ENCODE data around the gene KRTAP4-3. TPM values are rescaled to one million over a fixed set of nuclear protein-coding genes. Genes with fewer than 3 reads are reported as not detected.
"Not testable (repeated sequence)": the region's sequence is repeated elsewhere in the genome, so short reads cannot be mapped to it uniquely, and the experiment has no call there.

Gene KRTAP4-3
- total RNA-seq, 1 donor from 2014 or later, result not detected

DNA sequence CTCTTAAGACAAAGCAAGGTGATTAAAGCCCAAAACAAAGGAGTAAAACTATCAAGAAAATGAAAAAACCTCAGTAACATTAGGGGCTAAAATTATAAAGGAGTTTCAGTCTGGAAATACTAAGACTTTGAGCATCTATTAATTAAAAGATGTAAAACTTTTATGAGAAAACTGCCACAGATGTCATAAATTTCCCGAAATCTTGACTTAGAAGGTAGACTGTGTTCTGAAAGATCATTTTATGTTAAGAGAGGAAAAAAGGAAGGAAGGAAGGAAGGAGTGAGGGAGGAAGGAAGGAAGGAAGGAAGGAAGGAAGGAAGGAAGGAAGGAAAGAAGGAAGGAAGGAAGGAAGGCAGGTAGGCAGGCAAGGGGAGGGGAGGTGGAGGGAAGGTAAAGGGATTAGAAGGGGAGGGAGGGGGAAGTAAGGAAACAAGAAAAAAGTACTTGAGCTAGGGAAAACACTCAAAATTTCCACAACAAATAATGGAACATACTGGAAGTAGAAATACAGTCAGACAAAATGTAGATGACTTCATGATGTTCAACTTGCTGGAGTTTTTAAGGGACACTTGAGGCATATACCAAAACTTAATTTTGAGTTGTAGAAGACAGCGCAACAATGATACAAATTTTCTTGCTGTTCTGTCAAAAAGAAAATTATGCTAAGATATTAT lies 20.4 kb downstream of the KRTAP4-3 start:
- H3K36me3 Mint-ChIP-seq (ENCODE audit: low read depth, unreplicated experiment), result peaks cover 13% of the 10 kb centered on the region
- peaks cover 3% of the 10 kb centered on the region for H3K27me3 Mint-ChIP-seq (ENCODE audit: unreplicated experiment)

DNA sequence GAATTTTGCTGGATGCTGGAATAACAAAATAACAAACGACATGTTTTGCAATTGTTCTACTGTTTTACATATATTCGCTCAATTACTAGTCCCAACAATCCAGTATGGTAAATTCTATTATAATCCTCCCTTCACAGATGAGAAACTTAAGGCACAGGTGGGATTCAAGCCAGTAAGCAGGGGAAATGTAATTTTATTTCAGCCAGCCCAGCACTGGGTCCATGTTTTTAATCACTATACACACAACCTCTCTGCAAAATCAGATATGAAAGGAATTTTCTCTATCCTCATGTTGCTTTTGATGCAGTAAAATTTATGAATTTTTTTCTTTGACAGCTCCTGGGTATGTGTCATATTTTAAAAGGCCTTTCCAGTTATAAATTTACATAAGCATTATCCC lies 22.8 kb downstream of the KRTAP4-3 start:
- Mint-ChIP-seq H3K9me3 (ENCODE audit: unreplicated experiment) (peaks cover 11% of the 10 kb centered on the region), H3K36me3 (ENCODE audit: low read depth, unreplicated experiment) (peaks cover 13% of the 10 kb centered on the region), H3K27me3 (ENCODE audit: unreplicated experiment) (peaks cover 3% of the 10 kb centered on the region), H3K27ac (ENCODE audit: unreplicated experiment) (no peak overlapping the region), H3K4me1 (ENCODE audit: unreplicated experiment) (peaks cover 7% of the 10 kb centered on the region), H3K4me3 (ENCODE audit: unreplicated experiment) (no peak overlapping the region)
- no peak for DNase-seq (ENCODE audit: low spot score)
- TF ChIP-seq, protein P1, sequence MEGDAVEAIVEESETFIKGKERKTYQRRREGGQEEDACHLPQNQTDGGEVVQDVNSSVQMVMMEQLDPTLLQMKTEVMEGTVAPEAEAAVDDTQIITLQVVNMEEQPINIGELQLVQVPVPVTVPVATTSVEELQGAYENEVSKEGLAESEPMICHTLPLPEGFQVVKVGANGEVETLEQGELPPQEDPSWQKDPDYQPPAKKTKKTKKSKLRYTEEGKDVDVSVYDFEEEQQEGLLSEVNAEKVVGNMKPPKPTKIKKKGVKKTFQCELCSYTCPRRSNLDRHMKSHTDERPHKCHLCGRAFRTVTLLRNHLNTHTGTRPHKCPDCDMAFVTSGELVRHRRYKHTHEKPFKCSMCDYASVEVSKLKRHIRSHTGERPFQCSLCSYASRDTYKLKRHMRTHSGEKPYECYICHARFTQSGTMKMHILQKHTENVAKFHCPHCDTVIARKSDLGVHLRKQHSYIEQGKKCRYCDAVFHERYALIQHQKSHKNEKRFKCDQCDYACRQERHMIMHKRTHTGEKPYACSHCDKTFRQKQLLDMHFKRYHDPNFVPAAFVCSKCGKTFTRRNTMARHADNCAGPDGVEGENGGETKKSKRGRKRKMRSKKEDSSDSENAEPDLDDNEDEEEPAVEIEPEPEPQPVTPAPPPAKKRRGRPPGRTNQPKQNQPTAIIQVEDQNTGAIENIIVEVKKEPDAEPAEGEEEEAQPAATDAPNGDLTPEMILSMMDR (IDR thresholded peaks at IDR 0.05; ENCODE audit: unreplicated experiment), result no peak

More for the DNA sequence above, 20.4 kb downstream of the KRTAP4-3 start:
- DNase-seq (ENCODE audit: low spot score), result no peak
- peaks cover 7% of the 10 kb centered on the region for H3K9me3 Mint-ChIP-seq (ENCODE audit: unreplicated experiment)
- H3K4me3 Mint-ChIP-seq (ENCODE audit: unreplicated experiment), result no peak overlapping the region
- TF ChIP-seq, protein P1 (IDR thresholded peaks at IDR 0.05; ENCODE audit: unreplicated experiment), result no peak
- no peak overlapping the region for H3K27ac Mint-ChIP-seq (ENCODE audit: unreplicated experiment)
- peaks cover 7% of the 10 kb centered on the region for H3K4me1 Mint-ChIP-seq (ENCODE audit: unreplicated experiment)

DNA sequence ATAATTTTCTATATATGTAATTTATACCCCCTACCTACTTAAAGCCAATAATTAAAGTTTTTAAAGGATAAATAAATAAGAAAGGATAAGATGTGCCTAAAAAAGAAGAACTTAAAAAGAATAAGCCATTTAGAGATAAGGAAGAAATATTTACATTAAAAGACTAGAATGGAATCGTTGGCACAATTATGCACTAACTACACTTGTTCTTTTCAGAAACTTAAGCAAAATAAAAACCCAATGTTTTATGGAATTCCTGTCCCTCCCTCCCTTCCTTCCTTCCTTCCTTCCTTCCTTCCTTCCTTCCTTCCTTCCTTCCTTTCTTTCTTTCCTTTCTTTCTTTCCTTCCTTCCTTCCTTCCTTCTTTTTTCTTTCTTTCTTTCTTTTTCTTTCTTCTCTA lies 23.2 kb downstream of the KRTAP4-3 start:
- Mint-ChIP-seq H3K36me3 (ENCODE audit: low read depth, unreplicated experiment) (peaks cover 13% of the 10 kb centered on the region), H3K27me3 (ENCODE audit: unreplicated experiment) (peaks cover 3% of the 10 kb centered on the region), H3K27ac (ENCODE audit: unreplicated experiment) (no peak overlapping the region), H3K9me3 (ENCODE audit: unreplicated experiment) (peaks cover 11% of the 10 kb centered on the region), H3K4me1 (ENCODE audit: unreplicated experiment) (peaks cover 7% of the 10 kb centered on the region), H3K4me3 (ENCODE audit: unreplicated experiment) (no peak overlapping the region)
- TF ChIP-seq, protein P1 (IDR thresholded peaks at IDR 0.05; ENCODE audit: unreplicated experiment), result no peak
- no peak for DNase-seq (ENCODE audit: low spot score)

DNA sequence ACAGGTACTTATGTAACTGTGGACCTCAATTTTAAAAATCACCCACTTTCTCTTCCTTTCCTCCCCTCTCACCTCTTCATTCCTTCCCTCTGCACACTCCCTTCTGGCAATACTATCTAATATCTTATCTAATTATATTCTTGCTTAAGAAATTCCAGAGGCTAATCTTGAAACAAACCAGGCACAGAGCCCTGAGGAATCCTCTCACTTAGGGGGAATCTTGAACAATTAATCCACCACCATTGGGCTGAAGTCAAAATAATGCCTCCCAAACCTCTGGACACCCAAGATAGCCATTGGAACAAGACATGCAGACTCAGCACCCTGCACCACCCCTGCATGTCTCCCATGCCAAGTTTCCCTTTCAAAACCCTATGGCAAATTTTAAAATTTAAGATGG lies 26.7 kb downstream of the KRTAP4-3 start:
- TF ChIP-seq, protein P1 (IDR thresholded peaks at IDR 0.05; ENCODE audit: unreplicated experiment), result no peak
- H3K27me3 Mint-ChIP-seq (ENCODE audit: unreplicated experiment), result peaks cover 3% of the 10 kb centered on the region
- no peak overlapping the region for H3K27ac Mint-ChIP-seq (ENCODE audit: unreplicated experiment)
- no peak overlapping the region for H3K4me3 Mint-ChIP-seq (ENCODE audit: unreplicated experiment)
- peaks cover 15% of the 10 kb centered on the region for H3K9me3 Mint-ChIP-seq (ENCODE audit: unreplicated experiment)
- H3K36me3 Mint-ChIP-seq (ENCODE audit: low read depth, unreplicated experiment), result peaks cover 17% of the 10 kb centered on the region
- no peak for DNase-seq (ENCODE audit: low spot score)
- peaks cover 6% of the 10 kb centered on the region for H3K4me1 Mint-ChIP-seq (ENCODE audit: unreplicated experiment)

DNA sequence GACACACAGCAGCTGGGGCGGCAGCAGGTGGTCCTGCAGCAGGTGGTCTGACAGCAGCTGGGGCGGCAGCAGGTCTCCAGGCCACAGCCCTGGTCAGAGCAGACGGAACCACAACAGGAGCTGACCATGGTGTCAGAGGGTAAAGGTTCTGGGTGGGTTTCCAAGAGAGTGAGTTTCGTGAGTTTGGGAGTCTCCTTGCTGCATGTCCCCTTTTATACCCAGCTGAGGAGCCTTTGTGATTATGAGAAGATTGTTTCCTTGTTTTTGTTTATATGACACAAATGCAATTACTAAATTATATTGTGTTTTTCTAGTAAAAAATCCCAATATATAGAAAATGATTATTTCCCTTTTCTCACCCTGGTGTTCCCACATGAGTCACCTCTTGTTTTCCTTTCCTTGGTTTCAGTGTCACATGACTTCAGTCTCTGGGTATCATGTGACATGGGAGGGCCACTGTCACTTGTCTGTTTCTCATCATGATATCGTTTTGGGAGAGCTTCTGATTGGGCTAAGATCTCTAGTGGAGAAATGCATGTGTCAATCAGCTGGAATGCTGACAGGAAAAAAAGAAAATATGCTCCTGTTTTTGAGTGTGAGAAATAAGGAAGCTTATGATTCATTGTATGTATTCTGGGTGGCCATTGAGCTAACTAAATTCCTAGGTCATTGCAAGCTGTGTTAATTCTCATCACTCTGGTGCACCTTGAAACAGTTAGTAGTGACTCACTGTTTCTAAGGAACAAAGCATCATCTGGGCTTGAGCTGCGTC lies 27.5 kb downstream of the KRTAP4-3 start, which contains the start of gene KRTAP4-6:
Gene KRTAP4-6 (minus strand): TSS at position 185 of the 772 bp plus-strand sequence. CDS start 57 bp downstream, at position 128.
- Mint-ChIP-seq H3K9me3 (ENCODE audit: unreplicated experiment) (peaks cover 15% of the 10 kb centered on the region), H3K27me3 (ENCODE audit: unreplicated experiment) (peaks cover 3% of the 10 kb centered on the region), H3K27ac (ENCODE audit: unreplicated experiment) (peak within 1 kb of the TSS; percentile 9), H3K4me3 (ENCODE audit: unreplicated experiment) (no peak within 1 kb of the TSS), H3K36me3 (ENCODE audit: low read depth, unreplicated experiment) (peaks cover 17% of the 10 kb centered on the region), H3K4me1 (ENCODE audit: unreplicated experiment) (no peaks in the 10 kb centered on the region)
- TF ChIP-seq, protein P1 (IDR thresholded peaks at IDR 0.05; ENCODE audit: unreplicated experiment), result no peak
- no peak for DNase-seq (ENCODE audit: low spot score)

DNA sequence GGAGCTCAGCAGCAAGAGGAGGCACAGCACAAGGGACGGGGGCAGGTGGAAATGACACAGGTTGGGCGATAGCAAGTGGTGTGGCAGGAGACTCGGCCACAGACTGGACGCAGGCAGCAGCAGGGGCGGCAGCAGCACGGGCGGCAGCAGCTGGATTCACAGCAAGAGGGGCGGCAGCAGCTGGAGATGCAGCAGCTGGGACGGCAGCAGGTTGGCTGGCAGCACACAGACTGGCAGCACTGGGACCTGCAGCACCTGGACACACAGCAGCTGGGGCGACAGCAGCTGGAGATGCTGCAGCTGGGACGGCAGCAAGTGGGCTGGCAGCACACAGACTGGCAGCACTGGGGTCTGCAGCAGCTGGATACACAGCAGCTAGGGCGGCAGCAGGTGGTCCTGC lies 28.2 kb downstream of the KRTAP4-3 start:
- H3K27me3 Mint-ChIP-seq (ENCODE audit: unreplicated experiment); H3K4me1 Mint-ChIP-seq (ENCODE audit: unreplicated experiment); H3K4me3 Mint-ChIP-seq (ENCODE audit: unreplicated experiment); DNase-seq (ENCODE audit: low spot score): not testable (repeated sequence)
- peaks cover 17% of the 10 kb centered on the region for H3K36me3 Mint-ChIP-seq (ENCODE audit: low read depth, unreplicated experiment)
- peaks cover 15% of the 10 kb centered on the region for H3K9me3 Mint-ChIP-seq (ENCODE audit: unreplicated experiment)
- H3K27ac Mint-ChIP-seq (ENCODE audit: unreplicated experiment), result peak overlapping the region; percentile 9

All from endothelial cell (in vitro differentiated cells).